ENCODE measurements around the gene EXOSC10. TPM values are rescaled to one million over a fixed set of nuclear protein-coding genes. Genes with fewer than 3 reads are reported as not detected.

The EXOSC10 gene
- polyA plus RNA-seq, 1 donor (not counting 4 experiments of a cell fraction or from before 2014, with no cell fraction given) = 61.2 TPM

- DNase-seq (ENCODE audit: low read depth, low spot score) (no peak), FAIRE-seq (no peak)
- H3K9me3 ChIP-seq (ENCODE audit: control insufficient read depth, low read depth, low read length) = no peaks in the 10 kb centered on the region
- no peak within 1 kb of the TSS for H3K27ac ChIP-seq (ENCODE audit: control insufficient read depth, insufficient read depth, low read length)
- H3K4me3 ChIP-seq (ENCODE audit: control insufficient read depth in 2 of 3, extremely low read depth in 1 of 3, insufficient read depth in 2 of 3, low read depth in 1 of 3, low read length in 3 of 3) = no peak within 1 kb of the TSS
- no peaks in the 10 kb centered on the region for H3K9me1 ChIP-seq (ENCODE audit: control insufficient read depth, extremely low read depth, insufficient read depth, low read length)
- H3K79me2 ChIP-seq (ENCODE audit: control insufficient read depth, insufficient read depth, low read length) = no peaks in the 10 kb centered on the region
- no peak within 1 kb of the TSS for H3K9ac ChIP-seq (ENCODE audit: control insufficient read depth, extremely low read depth, insufficient read depth, low read length)
- H3K4me2 ChIP-seq (ENCODE audit: control insufficient read depth, extremely low read depth, insufficient read depth, low read depth, low read length) = no peak within 1 kb of the TSS
- no peaks in the 10 kb centered on the region for H3K36me3 ChIP-seq (ENCODE audit: control insufficient read depth in 2 of 2, extremely low read depth in 1 of 2, insufficient read depth in 2 of 2, low read length in 2 of 2)
- H2AFZ ChIP-seq (ENCODE audit: control insufficient read depth, low read length) = no peak within 1 kb of the TSS
- dilution Hi-C loops (cut with MboI; ENCODE audit: extremely low pct_ligation_motif_present, low sequenced_read_pairs) = no loop called here
- H4K20me1 ChIP-seq (ENCODE audit: control insufficient read depth, extremely low read depth, insufficient read depth, low read length) = no peaks in the 10 kb centered on the region
- no peak for TF ChIP-seq CTCF (optimal IDR thresholded peaks at IDR 0.05 in 1 of 3, IDR thresholded peaks at IDR 0.05 in 1 of 3, conservative IDR thresholded peaks at IDR 0.05 in 1 of 3; ENCODE audit: extremely low read depth in 1 of 3, insufficient read depth in 2 of 3, low read length in 3 of 3)
- TF ChIP-seq EZH2 (IDR thresholded peaks at IDR 0.05; ENCODE audit: low read length) = no peak
- no peaks in the 10 kb centered on the region for H3K4me1 ChIP-seq (ENCODE audit: control insufficient read depth, extremely low read depth, insufficient read depth, low read length)
- no peaks in the 10 kb centered on the region for H3K27me3 ChIP-seq (ENCODE audit: control insufficient read depth, extremely low read depth, insufficient read depth, low read length)
Measured at GRCh38 chr1:11046625-11047365, 52.9 kb downstream of the EXOSC10 start, which contains the start of gene MASP2. Gene MASP2, minus strand, starts transcription at chr1:11047239. Its CDS starts 32 bp downstream, at chr1:11047207.

- dilution Hi-C loops (cut with MboI; ENCODE audit: extremely low pct_ligation_motif_present, low sequenced_read_pairs) = no loop called here
- FAIRE-seq = no peak
- Histone ChIP-seq H4K20me1 (ENCODE audit: control insufficient read depth, extremely low read depth, insufficient read depth, low read length) (no peaks in the 10 kb centered on the region), H2AFZ (ENCODE audit: control insufficient read depth, low read length) (no peak overlapping the region), H3K36me3 (ENCODE audit: control insufficient read depth in 2 of 2, extremely low read depth in 1 of 2, insufficient read depth in 2 of 2, low read length in 2 of 2) (no peaks in the 10 kb centered on the region), H3K4me1 (ENCODE audit: control insufficient read depth, extremely low read depth, insufficient read depth, low read length) (no peaks in the 10 kb centered on the region), H3K4me3 (ENCODE audit: control insufficient read depth in 2 of 3, extremely low read depth in 1 of 3, insufficient read depth in 2 of 3, low read depth in 1 of 3, low read length in 3 of 3) (no peak overlapping the region), H3K9ac (ENCODE audit: control insufficient read depth, extremely low read depth, insufficient read depth, low read length) (no peak overlapping the region), H3K9me3 (ENCODE audit: control insufficient read depth, low read depth, low read length) (no peaks in the 10 kb centered on the region), H3K9me1 (ENCODE audit: control insufficient read depth, extremely low read depth, insufficient read depth, low read length) (no peaks in the 10 kb centered on the region), H3K4me2 (ENCODE audit: control insufficient read depth, extremely low read depth, insufficient read depth, low read depth, low read length) (no peak overlapping the region), H3K27me3 (ENCODE audit: control insufficient read depth, extremely low read depth, insufficient read depth, low read length) (no peaks in the 10 kb centered on the region), H3K27ac (ENCODE audit: control insufficient read depth, insufficient read depth, low read length) (no peak overlapping the region), H3K79me2 (ENCODE audit: control insufficient read depth, insufficient read depth, low read length) (no peaks in the 10 kb centered on the region)
- TF ChIP-seq CTCF (optimal IDR thresholded peaks at IDR 0.05 in 1 of 3, IDR thresholded peaks at IDR 0.05 in 1 of 3, conservative IDR thresholded peaks at IDR 0.05 in 1 of 3; ENCODE audit: extremely low read depth in 1 of 3, insufficient read depth in 2 of 3, low read length in 3 of 3) (no peak), EZH2 (IDR thresholded peaks at IDR 0.05; ENCODE audit: low read length) (no peak)
- DNase-seq (ENCODE audit: low read depth, low spot score) = no peak
Measured at GRCh38 chr1:11046270-11046566, 53.5 kb downstream of the EXOSC10 start.

Data from keratinocyte (primary cell).